Gastroesophageal sphincter (tissue), 4 donors: ENCODE measurements around the gene OR5B2. TPM values are rescaled to one million over a fixed set of nuclear protein-coding genes. Genes with fewer than 3 reads are reported as not detected.

Source experiments
- ATAC-seq: fragments of 150-250 bp; one replicate; pipeline ENCODE4 v1.9.1; 2016; ENCODE audit warnings: mild to moderate bottlenecking, moderate library complexity
- H3K27ac ChIP-seq, 4 donors: fragments of 200-600 bp; sonication (generic) in 3 of 4; 1 replicate in 3 of 4; 2 replicates in 1 of 4; pipeline ENCODE4 v1.5.1; 2016 to 2019
- H3K27me3 ChIP-seq: fragments of 200-600 bp; sonication (generic); one replicate; pipeline ENCODE4 v1.5.1; 2019
- H3K36me3 ChIP-seq, 2 donors: fragments of 200-600 bp; sonication (generic); one replicate each; pipeline ENCODE4 v1.5.1; 2019; ENCODE audit warnings: control low read depth in 1 of 2
- H3K4me1 ChIP-seq, 3 donors: fragments of 200-600 bp; sonication (generic); 1 replicate in 2 of 3; 2 replicates in 1 of 3; pipeline ENCODE4 v1.5.1; 2016 to 2019; ENCODE audit warnings: control low read depth in 2 of 3
- H3K4me3 ChIP-seq, 2 donors: fragments of 200-600 bp; sonication (generic); one replicate each; pipeline ENCODE4 v1.5.1; 2019; ENCODE audit warnings: mild to moderate bottlenecking in 1 of 2, moderate library complexity in 1 of 2
- H3K9me3 ChIP-seq, 3 donors: fragments of 200-600 bp; sonication (generic); one replicate each; pipeline ENCODE4 v1.5.1; 2017 to 2019; ENCODE audit warnings: control low read depth in 2 of 3
- EP300 ChIP-seq: sonication (generic); formaldehyde crosslinking; IDR thresholded peaks from one replicate; pipeline ENCODE4 v1.6.1; 2017; ENCODE audit warnings: antibody characterized with exemption, mild to moderate bottlenecking
- POLR2A ChIP-seq, 2 donors: fragments of 450-650 bp; IDR thresholded peaks; one replicate each; pipeline ENCODE4 v1.6.1; 2017; ENCODE audit warnings: antibody characterized with exemption in 2 of 2, mild to moderate bottlenecking in 2 of 2, moderate library complexity in 1 of 2
- POLR2AphosphoS5 ChIP-seq: sonication (generic); formaldehyde crosslinking; IDR thresholded peaks from one replicate; pipeline ENCODE4 v1.6.1; 2017; ENCODE audit warnings: antibody characterized with exemption
- WGBS, 2 donors: methylation state at CpG; one replicate each; pipeline ENCODE4 v1.1.5; 2018; ENCODE audit warnings: low coverage in 1 of 2; 5-methylcytosine and 5-hydroxymethylcytosine counted together
- total RNA-seq, 4 donors: library from RNA; depleted of rRNA; stranded (reverse); fragments of >200 nt; gene quantifications; one replicate each; pipeline ENCODE4 v1.1.0, GENCODE V29; 2016
- TF ChIP-seq, protein P1 (sequence below), 4 experiments: fragments of 200-600 bp in 2 of 4; fragments of 450-650 bp in 2 of 4; sonication (generic) in 1 of 4; IDR thresholded peaks; one replicate each; pipeline ENCODE4 v1.5.1; 2017 to 2019; ENCODE audit warnings: antibody characterized with exemption in 4 of 4, mild to moderate bottlenecking in 2 of 4, moderate library complexity in 2 of 4

Gene OR5B2
- total RNA-seq, 4 donors from 2014 or later = not detected

DNA sequence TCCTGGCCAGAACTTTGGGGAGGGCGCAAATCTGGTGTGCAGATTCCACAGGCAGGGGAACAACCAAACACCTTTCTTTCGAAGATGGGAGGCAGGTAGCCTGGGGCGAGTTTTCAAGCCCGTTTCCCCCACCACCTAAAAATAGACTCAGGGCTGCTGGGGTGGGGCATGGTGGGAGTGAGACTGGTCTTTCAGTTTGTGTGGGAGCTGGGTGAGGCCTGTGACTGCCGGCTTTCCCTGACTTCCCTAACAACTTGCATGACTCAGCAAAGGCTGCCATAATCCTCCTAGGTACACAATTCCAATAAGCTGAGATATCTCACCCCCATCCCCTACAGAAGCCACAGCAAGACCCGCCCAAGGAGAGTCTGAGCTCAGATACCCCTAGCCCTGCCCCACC is 18.4 kb upstream of the OR5B2 start:
- no peaks in the 10 kb centered on the region for H3K27me3 ChIP-seq
- no peak overlapping the region for H3K27ac ChIP-seq
- no peak for TF ChIP-seq POLR2AphosphoS5
- TF ChIP-seq, protein P1, sequence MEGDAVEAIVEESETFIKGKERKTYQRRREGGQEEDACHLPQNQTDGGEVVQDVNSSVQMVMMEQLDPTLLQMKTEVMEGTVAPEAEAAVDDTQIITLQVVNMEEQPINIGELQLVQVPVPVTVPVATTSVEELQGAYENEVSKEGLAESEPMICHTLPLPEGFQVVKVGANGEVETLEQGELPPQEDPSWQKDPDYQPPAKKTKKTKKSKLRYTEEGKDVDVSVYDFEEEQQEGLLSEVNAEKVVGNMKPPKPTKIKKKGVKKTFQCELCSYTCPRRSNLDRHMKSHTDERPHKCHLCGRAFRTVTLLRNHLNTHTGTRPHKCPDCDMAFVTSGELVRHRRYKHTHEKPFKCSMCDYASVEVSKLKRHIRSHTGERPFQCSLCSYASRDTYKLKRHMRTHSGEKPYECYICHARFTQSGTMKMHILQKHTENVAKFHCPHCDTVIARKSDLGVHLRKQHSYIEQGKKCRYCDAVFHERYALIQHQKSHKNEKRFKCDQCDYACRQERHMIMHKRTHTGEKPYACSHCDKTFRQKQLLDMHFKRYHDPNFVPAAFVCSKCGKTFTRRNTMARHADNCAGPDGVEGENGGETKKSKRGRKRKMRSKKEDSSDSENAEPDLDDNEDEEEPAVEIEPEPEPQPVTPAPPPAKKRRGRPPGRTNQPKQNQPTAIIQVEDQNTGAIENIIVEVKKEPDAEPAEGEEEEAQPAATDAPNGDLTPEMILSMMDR (IDR thresholded peaks at IDR 0.05) = no peak
- TF ChIP-seq POLR2A (IDR thresholded peaks at IDR 0.05) = no peak
- TF ChIP-seq EP300 = no peak
- no peaks in the 10 kb centered on the region for H3K36me3 ChIP-seq
- ATAC-seq = no peak
- H3K4me3 ChIP-seq = no peak overlapping the region
- peaks cover 0 to 61% (median 0%) of the 10 kb centered on the region in 3 donors for H3K9me3 ChIP-seq
- H3K4me1 ChIP-seq = no peaks in the 10 kb centered on the region
- WGBS, 2 donors = 60 to 89% methylated on average over 3 of the region's 6 CpGs

GRCh38 chr11:58444300-58444699 is 16.4 kb upstream of the OR5B2 start:
- no peaks in the 10 kb centered on the region for H3K4me1 ChIP-seq
- no peak overlapping the region for H3K27ac ChIP-seq
- H3K36me3 ChIP-seq = no peaks in the 10 kb centered on the region
- ATAC-seq = no peak
- no peak overlapping the region for H3K4me3 ChIP-seq
- H3K9me3 ChIP-seq = peaks cover 0 to 48% (median 0%) of the 10 kb centered on the region in 3 donors
- H3K27me3 ChIP-seq = no peaks in the 10 kb centered on the region
- 77 to 100% methylated on average over 1 to 2 of the region's 2 CpGs for WGBS, 2 donors
- TF ChIP-seq, protein P1 (IDR thresholded peaks at IDR 0.05) = no peak
- TF ChIP-seq EP300 (no peak), POLR2A (IDR thresholded peaks at IDR 0.05) (no peak), POLR2AphosphoS5 (no peak)

DNA sequence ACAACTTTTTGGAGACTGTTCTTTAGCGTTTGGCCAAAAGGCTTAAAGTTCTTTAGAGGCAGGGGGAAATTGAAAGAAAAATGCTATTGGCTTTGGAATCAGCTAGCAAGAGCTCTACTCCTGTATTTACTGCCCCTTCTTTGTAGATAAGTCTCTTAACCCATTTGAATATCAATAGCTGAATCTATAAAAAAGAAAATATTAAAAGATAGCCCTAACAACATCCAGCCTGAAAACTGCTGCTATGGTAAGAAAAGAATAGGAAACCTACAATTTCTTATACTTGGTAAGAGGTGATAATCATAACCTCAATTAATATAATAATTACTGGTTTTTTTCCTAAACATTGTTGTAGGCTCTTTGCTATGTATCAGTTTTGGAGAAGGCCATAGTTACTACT is 14.2 kb upstream of the OR5B2 start, which contains the start of gene OR5B12:
TSS of gene OR5B12 (minus strand) at position 101 of the 400 bp plus-strand sequence. CDS start 2,085 bp downstream, outside the sequence.
- Histone ChIP-seq H3K9me3 (peaks cover 0 to 45% (median 0%) of the 10 kb centered on the region in 3 donors), H3K4me3 (no peak within 1 kb of the TSS), H3K36me3 (no peaks in the 10 kb centered on the region), H3K4me1 (no peaks in the 10 kb centered on the region), H3K27me3 (no peaks in the 10 kb centered on the region), H3K27ac (no peak within 1 kb of the TSS)
- 90 to 92% methylated on average over 1 of the region's 1 CpG for WGBS, 2 donors
- no peak for TF ChIP-seq POLR2A (IDR thresholded peaks at IDR 0.05)
- no peak for TF ChIP-seq POLR2AphosphoS5
- TF ChIP-seq, protein P1 (IDR thresholded peaks at IDR 0.05) = no peak
- no peak for TF ChIP-seq EP300
- ATAC-seq = no peak

- H3K4me1 ChIP-seq = no peaks in the 10 kb centered on the region
- TF ChIP-seq POLR2A (IDR thresholded peaks at IDR 0.05) (no peak), EP300 (no peak), POLR2AphosphoS5 (no peak)
- TF ChIP-seq, protein P1 (IDR thresholded peaks at IDR 0.05) = no peak
- H3K4me3 ChIP-seq = no peak overlapping the region
- H3K27ac ChIP-seq = no peak overlapping the region
- H3K9me3 ChIP-seq = peaks cover 0 to 21% (median 0%) of the 10 kb centered on the region in 3 donors
- WGBS, 2 donors = 53 to 70% methylated on average over 2 to 4 of the region's 4 CpGs
- H3K27me3 ChIP-seq = no peaks in the 10 kb centered on the region
- no peak for ATAC-seq
- H3K36me3 ChIP-seq = no peaks in the 10 kb centered on the region
Measured at GRCh38 chr11:58438486-58438885, 10.6 kb upstream of the OR5B2 start.

GRCh38 chr11:58434217-58434616 is 6.3 kb upstream of the OR5B2 start:
- Histone ChIP-seq H3K4me3 (no peak overlapping the region), H3K36me3 (no peaks in the 10 kb centered on the region), H3K4me1 (no peaks in the 10 kb centered on the region), H3K27me3 (no peaks in the 10 kb centered on the region), H3K27ac (no peak overlapping the region), H3K9me3 (peaks cover 0 to 24% (median 0%) of the 10 kb centered on the region in 3 donors)
- TF ChIP-seq, protein P1 (IDR thresholded peaks at IDR 0.05) = no peak
- no peak for TF ChIP-seq POLR2A (IDR thresholded peaks at IDR 0.05)
- TF ChIP-seq POLR2AphosphoS5 = no peak
- no peak for TF ChIP-seq EP300
- WGBS, 2 donors = 74 to 81% methylated on average over 3 of the region's 3 CpGs
- no peak for ATAC-seq
